HG03354 (cell line): Measurements from ENCODE around the gene SYT14.
"Not testable (repeated sequence)": the region's sequence is repeated elsewhere in the genome, so short reads cannot be mapped to it uniquely, and the experiment has no call there.

ENCODE experiments used
- ATAC-seq: cut with Tn5 transposase; IDR thresholded peaks from one replicate; pipeline ENCODE4 v1.9.1; 2021; ENCODE audit warnings: mild to moderate bottlenecking; ENCODE audit not compliant: unreplicated experiment, poor library complexity, severe bottlenecking

The SYT14 gene

DNA sequence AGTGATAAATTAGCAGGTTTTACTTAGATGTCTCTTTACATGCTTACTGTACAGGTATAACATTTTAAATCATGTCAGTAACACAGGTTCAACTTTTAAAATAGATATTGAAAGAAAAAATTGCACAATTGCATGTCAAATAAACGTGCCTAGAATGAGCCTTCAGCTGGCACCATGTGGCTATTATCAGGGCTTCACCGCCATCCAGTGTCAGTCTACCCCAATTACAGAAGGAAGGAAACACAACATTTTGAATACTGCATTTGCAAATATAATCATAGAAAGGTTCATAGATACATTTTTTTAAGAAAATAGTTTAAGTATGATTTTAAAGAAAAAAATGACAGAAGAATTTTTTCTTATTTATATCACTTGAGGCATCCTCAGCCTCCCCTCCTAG, 247.0 kb downstream of the SYT14 start:
- ATAC-seq: no peak

DNA sequence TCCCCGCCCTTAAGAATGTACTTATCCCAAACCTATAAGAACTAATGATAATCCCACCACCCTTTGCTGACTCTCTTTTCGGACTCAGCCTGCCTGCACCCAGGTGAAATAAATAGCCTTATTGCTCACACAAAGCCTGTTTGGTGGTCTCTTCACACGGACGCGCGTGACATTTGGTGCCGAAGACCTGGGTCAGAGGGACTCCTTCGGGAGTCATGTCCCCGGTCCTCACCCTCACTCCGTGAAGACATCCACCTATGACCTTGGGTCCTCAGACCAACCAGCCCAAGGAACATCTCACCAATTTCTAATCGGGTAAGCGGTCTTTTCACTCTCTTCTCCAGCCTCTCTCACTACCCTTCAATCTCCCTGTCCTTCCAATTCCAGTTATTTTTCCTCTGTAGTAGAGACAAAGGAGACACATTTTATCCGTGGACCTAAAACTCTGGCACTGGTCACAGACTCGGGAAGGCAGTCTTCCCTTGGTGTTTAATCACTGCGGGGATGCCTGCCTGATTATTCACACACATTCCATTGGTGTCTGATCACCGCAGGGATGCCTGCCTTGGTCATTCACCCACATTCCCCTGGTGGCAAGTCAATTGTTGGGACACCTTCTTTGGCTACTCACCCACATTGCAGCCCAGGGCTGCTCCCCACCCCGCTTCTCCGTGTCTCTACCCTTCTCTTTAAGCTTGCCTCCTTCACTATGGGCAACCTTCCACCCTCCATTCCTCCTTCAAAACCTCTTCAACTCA, 250.0 kb downstream of the SYT14 start:
- ATAC-seq: not testable (repeated sequence)

DNA sequence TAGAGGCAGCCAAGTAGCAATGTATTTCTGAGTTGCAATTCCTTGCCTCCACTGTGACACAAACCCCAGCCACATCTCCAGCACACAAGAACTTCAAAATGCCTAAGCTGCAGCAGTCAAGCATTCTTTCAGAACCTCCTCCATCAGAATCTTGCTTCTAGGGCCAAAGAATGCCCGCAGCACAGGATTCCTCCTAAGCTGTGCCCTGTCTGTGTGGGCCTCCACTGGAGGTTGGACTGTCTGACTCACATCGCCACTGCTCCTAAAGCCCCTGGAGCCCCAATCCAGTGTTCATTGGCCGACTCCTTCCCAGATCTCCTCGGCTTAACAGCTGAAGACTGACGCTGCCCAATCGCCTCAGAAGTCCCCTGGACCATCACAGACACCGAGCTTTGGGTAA, 251.4 kb downstream of the SYT14 start:
- no peak for ATAC-seq

DNA sequence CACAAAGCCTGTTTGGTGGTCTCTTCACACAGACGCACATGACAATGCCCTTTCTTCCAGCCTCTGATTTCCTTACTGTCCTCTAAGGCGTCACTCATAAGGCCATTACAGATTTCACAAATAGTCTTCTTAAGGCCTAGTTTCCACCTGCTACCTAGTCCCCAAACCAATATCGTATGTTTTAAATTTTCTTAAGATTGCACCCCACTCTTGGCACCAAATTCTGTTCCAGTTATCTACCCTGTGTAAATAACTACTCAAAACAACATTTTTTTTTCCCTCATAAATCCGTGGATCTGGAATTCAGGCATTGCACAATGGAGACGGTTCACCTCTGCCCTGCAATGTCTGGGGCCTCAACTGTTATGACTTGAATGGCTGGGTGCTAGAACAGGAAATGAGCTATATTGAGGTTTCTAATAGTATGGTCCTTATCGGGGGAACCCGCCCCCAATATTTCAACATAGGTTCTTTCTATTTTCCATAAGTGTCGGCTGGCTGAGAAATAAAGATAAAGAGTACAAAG, 257.7 kb downstream of the SYT14 start:
- no peak for ATAC-seq

DNA sequence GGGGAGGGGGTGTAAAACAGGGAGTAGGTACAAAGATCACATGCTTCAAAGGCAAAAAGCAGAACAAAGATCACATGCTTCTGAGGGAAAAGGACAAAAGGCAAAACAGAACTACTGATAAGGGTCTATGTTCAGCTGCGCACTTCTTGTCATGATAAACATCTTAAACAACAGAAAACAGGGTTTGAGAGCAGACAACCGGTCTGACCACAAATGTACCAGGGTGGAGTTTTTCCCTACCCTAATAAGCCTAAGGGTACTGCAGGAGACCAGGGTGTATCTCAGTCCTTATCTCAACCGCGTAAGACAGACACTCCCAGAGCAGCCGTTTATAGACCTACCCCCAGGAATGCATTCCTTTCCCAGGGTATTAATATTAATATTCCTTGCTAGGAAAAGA, 258.2 kb downstream of the SYT14 start:
- ATAC-seq: not testable (repeated sequence)

DNA sequence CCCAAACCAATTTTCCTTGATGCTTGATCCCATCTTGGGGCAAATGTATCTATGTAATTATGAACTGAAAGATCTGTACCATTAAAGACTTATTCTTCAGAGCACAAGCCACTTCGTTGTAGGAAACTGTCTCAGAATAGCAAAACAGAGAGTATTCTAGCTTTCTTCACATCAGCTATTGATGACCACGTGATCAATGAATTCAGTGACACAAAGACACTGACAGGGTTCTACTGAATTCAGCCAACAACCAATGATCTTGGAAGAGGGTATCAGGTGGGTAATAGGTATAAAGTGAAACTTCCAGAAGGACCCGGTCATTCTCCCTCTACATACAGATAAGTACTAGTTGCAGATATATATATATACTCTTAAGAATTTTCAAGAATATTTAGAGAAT, 260.8 kb downstream of the SYT14 start:
- ATAC-seq: no peak

DNA sequence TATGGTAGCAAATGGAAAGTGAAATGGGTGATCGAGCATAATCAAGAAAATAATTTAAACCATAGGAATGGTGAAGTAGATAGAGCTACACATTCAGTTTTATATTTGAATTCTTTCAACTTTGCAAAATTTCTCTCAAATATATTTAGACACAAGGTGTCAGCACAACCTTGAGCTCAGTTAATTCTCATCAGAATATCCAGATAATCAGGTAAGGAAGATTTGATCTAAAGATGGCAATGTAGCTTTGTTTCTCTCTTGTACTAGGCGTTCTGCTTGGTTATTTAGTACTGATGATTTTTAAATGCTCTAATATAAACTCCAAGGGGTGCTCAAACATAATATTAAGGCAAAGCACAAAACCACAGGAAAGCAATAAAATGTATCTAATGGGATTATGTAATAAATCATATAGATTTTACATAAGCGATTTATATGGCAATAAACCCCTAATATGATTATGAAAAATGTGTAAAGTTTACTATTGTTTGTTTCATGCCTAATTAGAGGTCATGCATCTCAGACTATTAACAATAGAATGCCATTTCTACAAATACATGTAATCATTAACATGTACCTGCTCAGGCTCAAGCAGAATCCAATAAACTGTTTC, 262.2 kb downstream of the SYT14 start:
- ATAC-seq: no peak

DNA sequence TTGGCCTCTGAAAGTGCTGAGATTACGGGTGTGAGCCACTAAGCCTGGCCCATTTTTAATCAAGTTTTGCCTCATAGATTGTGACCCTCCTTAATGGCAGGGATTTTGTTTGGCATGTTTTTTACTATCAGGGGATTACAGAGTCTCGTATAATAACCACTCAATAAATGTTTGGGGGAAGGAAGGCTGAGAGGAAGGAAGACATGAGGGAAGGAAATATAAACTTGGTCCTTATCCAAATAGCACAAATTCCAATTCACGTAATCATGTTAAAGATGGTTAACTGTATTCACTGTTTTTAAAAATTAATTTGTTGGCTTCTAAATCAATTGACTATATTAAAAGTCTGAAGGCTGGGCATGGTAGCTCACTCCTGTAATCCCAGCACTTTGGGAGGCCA, 263.7 kb downstream of the SYT14 start:
- no peak for ATAC-seq

DNA sequence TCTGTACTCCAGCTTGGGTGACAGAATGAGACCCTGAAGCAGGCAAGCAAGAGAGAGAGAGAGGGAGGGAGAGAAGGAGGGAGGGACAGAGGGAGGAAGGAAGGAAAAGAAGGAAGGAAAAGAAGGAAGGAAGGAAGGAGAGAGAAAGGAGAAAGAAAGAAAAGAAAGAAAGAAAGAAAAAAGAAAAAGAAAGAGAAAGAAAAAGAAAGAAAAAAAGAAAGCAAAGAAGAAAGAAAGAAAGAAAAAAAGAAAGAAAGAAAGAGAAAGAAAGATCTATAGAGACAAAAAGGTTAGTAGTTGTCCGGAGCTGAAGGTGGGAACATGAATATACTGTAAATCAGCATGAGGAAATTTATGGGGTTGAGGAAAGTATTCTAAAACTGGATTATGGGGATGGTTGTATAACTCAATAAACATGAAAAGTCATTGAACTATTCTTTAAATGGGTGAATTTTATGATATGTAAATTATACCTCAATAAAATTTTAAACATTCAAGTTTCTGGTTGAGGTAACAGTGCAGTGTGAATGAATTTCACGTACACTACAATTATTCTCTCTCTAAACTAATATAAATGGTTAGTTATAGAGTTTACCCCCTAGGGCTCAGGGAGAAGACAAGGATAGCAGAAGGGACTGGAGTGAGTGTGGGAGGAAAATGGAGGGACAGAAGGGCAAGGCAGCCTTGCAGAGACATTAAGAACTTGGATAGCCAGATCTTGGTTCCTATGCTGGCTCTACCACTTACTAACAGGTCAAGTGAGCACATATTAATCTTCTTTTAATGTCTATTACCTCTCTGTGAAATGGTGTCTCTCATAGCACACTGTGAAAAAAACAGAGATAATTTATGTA, 269.8 kb downstream of the SYT14 start:
- no peak for ATAC-seq

DNA sequence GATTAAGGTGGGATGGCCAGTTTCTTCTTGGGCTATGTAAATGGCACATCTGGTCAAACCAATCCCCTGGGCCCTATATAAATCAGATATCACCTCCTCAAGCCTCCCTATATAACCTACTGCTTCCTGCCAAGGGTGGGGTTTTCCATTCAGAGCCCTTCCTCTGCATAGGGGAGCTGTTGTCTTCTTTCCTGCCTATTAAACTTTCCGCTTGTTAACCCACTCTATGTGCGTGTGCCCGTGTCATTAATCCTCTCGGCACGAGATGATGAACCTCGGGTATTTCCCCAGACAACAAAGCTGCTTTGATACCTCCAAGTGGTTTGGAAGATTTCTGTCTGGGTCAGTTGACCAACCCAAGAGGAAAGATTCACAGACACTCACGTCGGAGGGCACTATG, 275.3 kb downstream of the SYT14 start:
- ATAC-seq: no peak

DNA sequence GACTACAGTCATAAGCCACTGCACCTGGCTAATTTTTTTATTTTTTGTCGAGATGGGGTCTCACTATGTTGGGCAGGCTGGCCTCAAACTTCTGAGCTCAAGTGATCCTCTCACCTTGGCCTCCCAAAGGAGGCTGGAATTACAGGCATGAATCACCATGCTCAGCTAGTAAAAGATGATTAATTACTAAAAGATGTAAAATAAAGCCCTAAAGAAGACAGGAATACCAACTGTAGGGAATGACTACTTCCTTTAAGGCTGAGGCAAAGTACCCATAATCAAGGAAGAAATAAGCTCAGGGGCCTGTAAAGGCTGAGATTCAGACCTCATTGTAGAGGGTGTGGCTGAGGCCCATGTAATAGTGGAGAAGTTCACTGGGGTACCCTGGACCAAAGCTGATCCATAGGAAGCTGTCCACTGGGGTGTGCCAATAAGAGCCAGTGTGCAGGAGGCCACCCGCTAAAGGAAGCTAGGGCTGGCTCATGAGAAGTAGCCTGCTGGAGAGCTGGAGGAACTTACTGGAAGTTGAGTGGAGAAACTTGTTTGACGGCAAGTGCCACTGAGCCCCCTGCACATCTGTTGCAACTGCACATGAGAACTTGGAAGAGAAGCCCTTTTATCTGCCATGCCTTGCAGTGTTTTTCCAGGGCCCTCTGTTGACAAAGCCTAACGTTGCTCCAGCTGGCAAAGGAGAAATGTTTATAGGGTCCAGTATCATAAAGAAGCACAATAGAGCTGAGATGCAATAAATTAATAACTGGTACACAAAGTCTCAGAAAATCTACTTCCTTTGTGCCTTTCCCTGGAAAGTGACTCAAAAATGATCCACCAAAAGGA, 276.8 kb downstream of the SYT14 start:
- ATAC-seq: no peak

DNA sequence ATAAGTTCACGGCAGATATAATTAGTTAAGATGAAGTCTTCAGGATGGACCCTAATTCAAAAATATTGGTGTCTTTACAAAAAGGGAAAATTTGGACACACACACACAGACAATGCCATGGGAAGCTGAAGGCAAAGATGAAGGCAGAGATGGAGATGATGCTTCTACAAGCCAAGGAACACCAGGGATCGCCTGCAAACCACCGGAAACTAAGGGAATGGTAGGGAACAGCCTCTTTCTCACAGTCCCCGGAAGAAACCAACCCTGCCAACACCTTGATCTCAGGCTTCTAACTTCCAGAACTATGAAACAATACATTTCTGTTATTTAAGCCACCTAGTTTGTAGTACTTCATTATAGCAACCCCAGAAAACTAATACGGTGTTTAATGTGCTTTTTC, 279.5 kb downstream of the SYT14 start:
- no peak for ATAC-seq

DNA sequence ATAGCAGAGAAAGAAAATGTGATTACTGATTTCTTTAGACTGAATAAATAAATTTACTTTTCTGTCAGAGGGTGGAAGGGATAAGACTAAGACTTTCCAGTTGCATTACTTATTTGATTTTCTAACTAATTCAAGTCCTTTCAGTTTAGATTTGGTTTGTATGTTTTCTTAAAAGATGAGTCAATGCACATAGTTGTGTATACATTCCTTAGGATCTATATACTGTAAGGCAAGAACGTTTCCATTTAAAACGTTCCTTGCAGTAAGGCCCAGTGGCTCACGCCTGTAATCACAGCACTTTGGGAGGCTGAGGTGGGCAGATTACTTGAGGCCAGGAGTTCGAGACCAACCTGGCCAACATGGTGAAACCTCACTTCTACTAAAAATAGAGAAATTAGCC, 280.0 kb downstream of the SYT14 start:
- ATAC-seq: no peak
